Measurements from ENCODE around the gene HMCN2.

DNA sequence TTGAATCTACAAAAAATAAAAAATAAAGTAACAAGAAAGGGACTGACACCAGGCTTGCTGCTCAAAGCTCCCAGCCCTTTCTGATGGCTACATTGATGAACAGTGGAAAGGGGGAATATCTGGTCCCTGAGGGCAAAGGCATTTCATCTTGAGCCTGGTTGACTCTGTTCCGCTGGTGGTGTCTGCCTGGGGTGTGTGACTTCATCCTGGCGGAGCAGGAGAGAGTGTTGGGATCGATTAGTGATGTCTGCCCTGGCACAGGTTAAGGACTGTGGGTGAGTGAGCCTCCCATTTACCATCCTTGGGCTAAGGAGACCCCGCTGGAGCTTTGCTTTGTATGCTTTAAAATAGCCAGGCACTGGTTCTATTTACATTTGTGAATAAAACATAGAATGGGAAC lies 122.3 kb downstream of the HMCN2 start:
- TF ChIP-seq, protein P1, sequence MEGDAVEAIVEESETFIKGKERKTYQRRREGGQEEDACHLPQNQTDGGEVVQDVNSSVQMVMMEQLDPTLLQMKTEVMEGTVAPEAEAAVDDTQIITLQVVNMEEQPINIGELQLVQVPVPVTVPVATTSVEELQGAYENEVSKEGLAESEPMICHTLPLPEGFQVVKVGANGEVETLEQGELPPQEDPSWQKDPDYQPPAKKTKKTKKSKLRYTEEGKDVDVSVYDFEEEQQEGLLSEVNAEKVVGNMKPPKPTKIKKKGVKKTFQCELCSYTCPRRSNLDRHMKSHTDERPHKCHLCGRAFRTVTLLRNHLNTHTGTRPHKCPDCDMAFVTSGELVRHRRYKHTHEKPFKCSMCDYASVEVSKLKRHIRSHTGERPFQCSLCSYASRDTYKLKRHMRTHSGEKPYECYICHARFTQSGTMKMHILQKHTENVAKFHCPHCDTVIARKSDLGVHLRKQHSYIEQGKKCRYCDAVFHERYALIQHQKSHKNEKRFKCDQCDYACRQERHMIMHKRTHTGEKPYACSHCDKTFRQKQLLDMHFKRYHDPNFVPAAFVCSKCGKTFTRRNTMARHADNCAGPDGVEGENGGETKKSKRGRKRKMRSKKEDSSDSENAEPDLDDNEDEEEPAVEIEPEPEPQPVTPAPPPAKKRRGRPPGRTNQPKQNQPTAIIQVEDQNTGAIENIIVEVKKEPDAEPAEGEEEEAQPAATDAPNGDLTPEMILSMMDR (IDR thresholded peaks at IDR 0.05), result no peak
- no peak for TF ChIP-seq EZH2 (IDR thresholded peaks at IDR 0.05)

Measured in neural progenitor cell (in vitro differentiated cells).